HPDE6-E6E7 (cell line): ENCODE results near the gene KLKB1.

ENCODE experiments used
- DNase-seq: peaks from one replicate; pipeline ENCODE4 v3.0.0; 2011; ENCODE audit warnings: missing footprints; ENCODE audit errors: extremely low spot score

Gene KLKB1

GRCh38 chr4:186307916-186308315, 80.6 kb downstream of the KLKB1 start:
- no peak for DNase-seq
